ENCODE measurements around the gene GZF1. TPM values are rescaled to one million over a fixed set of nuclear protein-coding genes. Genes with fewer than 3 reads are reported as not detected.

Gene GZF1
- total RNA-seq, 4 donors from 2014 or later, result 3.4 to 11.8 (median 5.1) TPM

GRCh38 chr20:23414526-23415188, 52.7 kb downstream of the GZF1 start:
- no peaks in the 10 kb centered on the region for H3K36me3 ChIP-seq
- no peaks in the 10 kb centered on the region for H3K9me3 ChIP-seq
- no peaks in the 10 kb centered on the region for H3K27me3 ChIP-seq
- no peak for DNase-seq
- TF ChIP-seq CTCF (IDR thresholded peaks at IDR 0.05), result no peak
- intact Hi-C loops (cut with DNase I), result no loop called here
- peaks cover 0 to 68% (median 7%) of the 10 kb centered on the region in 3 donors for H3K4me1 ChIP-seq
- WGBS, 2 donors, result 44 to 61% methylated on average over 1 of the region's 1 CpG
- H3K27ac ChIP-seq, result no peak overlapping the region
- no peak overlapping the region for H3K4me3 ChIP-seq

- intact Hi-C loops (cut with DNase I), result no loop called here
- TF ChIP-seq POLR2A (IDR thresholded peaks at IDR 0.05) (no peak), CTCF (IDR thresholded peaks at IDR 0.05) (no peak)
- DNase-seq, result no peak
- Histone ChIP-seq H3K4me1 (peaks cover 0 to 70% (median 9%) of the 10 kb centered on the region in 3 donors), H3K27ac (no peak overlapping the region), H3K4me3 (no peak overlapping the region), H3K27me3 (no peaks in the 10 kb centered on the region), H3K9me3 (no peaks in the 10 kb centered on the region), H3K36me3 (no peaks in the 10 kb centered on the region)
- WGBS, 2 donors, result 84 to 96% methylated on average over 5 of the region's 5 CpGs
Measured at GRCh38 chr20:23415555-23415954, 53.6 kb downstream of the GZF1 start.

GRCh38 chr20:23415959-23416583, 54.1 kb downstream of the GZF1 start:
- DNase-seq, result no peak
- Histone ChIP-seq H3K9me3 (no peaks in the 10 kb centered on the region), H3K27ac (no peak overlapping the region), H3K36me3 (no peaks in the 10 kb centered on the region), H3K4me1 (peaks cover 0 to 67% (median 9%) of the 10 kb centered on the region in 3 donors), H3K27me3 (no peaks in the 10 kb centered on the region), H3K4me3 (no peak overlapping the region)
- TF ChIP-seq CTCF (IDR thresholded peaks at IDR 0.05) (no peak), POLR2A (IDR thresholded peaks at IDR 0.05) (no peak)
- intact Hi-C loops (cut with DNase I), result no loop called here
- WGBS, 2 donors, result 62 to 76% methylated on average over 6 of the region's 6 CpGs

GRCh38 chr20:23417861-23418260, 55.9 kb downstream of the GZF1 start:
- Histone ChIP-seq H3K9me3 (no peaks in the 10 kb centered on the region), H3K4me3 (no peak overlapping the region), H3K27me3 (no peaks in the 10 kb centered on the region), H3K4me1 (peaks cover 4 to 58% (median 9%) of the 10 kb centered on the region in 3 donors), H3K27ac (no peak overlapping the region), H3K36me3 (no peaks in the 10 kb centered on the region)
- intact Hi-C loops (cut with DNase I), result no loop called here
- no peak for DNase-seq
- TF ChIP-seq CTCF (IDR thresholded peaks at IDR 0.05) (no peak), POLR2A (IDR thresholded peaks at IDR 0.05) (no peak)

- no peaks in the 10 kb centered on the region for H3K27me3 ChIP-seq
- H3K27ac ChIP-seq, result peak overlapping the region; percentile 96 to 97 (median 96)
- H3K4me1 ChIP-seq, result peaks cover 4 to 58% (median 9%) of the 10 kb centered on the region in 3 donors
- TF ChIP-seq CTCF (IDR thresholded peaks at IDR 0.05), result no peak
- DNase-seq, result no peak
- WGBS, 2 donors, result 14 to 16% methylated on average over 5 of the region's 5 CpGs
- intact Hi-C loops (cut with DNase I), result no loop called here
- no peaks in the 10 kb centered on the region for H3K36me3 ChIP-seq
- no peaks in the 10 kb centered on the region for H3K9me3 ChIP-seq
- peak overlapping the region; percentile 81 to 96 (median 89) for H3K4me3 ChIP-seq
Measured at GRCh38 chr20:23419657-23419994, 57.6 kb downstream of the GZF1 start.
